ENCODE measurements around the gene PACRG. TPM values are rescaled to one million over a fixed set of nuclear protein-coding genes. Genes with fewer than 3 reads are reported as not detected.

The PACRG gene
- total and polyA plus RNA-seq, 4 donors: 0.47 to 3.8 (median 2.4) TPM

DNA sequence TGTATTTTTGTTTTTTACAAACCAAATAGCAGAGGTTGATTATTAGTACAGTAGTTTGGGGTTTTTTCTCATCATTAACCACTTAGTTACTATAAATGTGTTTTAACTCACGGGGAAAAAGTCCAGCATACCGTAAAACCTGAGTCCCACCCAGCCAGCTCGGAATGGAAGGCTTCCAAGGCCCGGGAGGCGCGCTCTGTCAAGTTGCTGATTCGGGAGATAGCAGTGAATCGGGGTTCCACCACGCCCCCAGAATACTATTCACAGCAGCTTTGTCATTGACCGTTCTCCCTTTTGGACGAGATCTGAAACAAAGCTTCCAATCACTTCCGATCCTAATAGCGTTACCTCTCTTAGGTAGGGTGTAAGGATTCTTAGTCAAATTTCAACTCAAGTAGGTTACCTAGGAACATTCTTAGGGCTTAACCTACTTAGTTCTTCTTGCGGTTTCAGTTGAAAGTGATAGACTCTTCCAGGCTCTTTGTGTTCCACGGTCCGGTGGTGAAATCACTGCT lies 453.9 kb downstream of the PACRG start:
- no peaks in the 10 kb centered on the region for H3K9me3 ChIP-seq (ENCODE audit: control insufficient read depth in 4 of 4, low read length in 3 of 4)
- H3K4me1 ChIP-seq (ENCODE audit: control insufficient read depth in 4 of 4, insufficient read depth in 4 of 4, low read length in 3 of 4): peaks cover 0 to 20% (median 7%) of the 10 kb centered on the region in 4 donors
- H3K36me3 ChIP-seq (ENCODE audit: control insufficient read depth in 4 of 4, insufficient read depth in 3 of 4, low read depth in 1 of 4, low read length in 3 of 4): no peaks in the 10 kb centered on the region
- peak overlapping the region in 1 of 2 donors; percentile 30 for H3K9ac ChIP-seq (ENCODE audit: low read depth in 1 of 2, low read length in 2 of 2)
- 60% methylated on average over 16 of the region's 16 CpGs for WGBS
- no peak for DNase-seq (ENCODE audit: low spot score)
- no peak overlapping the region for H3K27ac ChIP-seq (ENCODE audit: low read depth in 1 of 2, low read length in 2 of 2)
- peak overlapping the region in 2 of 3 donors; percentile 28 to 41 for H3K4me3 ChIP-seq (ENCODE audit: low read depth in 1 of 3, low read length in 3 of 3)
- no peaks in the 10 kb centered on the region for H3K27me3 ChIP-seq (ENCODE audit: control insufficient read depth in 4 of 4, insufficient read depth in 4 of 4, low read length in 3 of 4)
- TF ChIP-seq YY1 (IDR thresholded peaks at IDR 0.05) (no peak), GABPA (IDR thresholded peaks at IDR 0.05 in 1 of 2, conservative IDR thresholded peaks at IDR 0.05 in 1 of 2) (no peak), RXRA (IDR thresholded peaks at IDR 0.05) (no peak), EGR1 (IDR thresholded peaks at IDR 0.05; ENCODE audit: low read depth in 2 of 2) (no peak), HNF4G (IDR thresholded peaks at IDR 0.05) (no peak), NR2F2 (IDR thresholded peaks at IDR 0.05) (no peak), HNF4A (conservative IDR thresholded peaks at IDR 0.05) (no peak), FOXA1 (IDR thresholded peaks at IDR 0.05) (no peak), MAX (IDR thresholded peaks at IDR 0.05) (no peak), JUND (IDR thresholded peaks at IDR 0.05) (no peak), RAD21 (IDR thresholded peaks at IDR 0.05) (no peak), ZBTB33 (IDR thresholded peaks at IDR 0.05) (no peak), TAF1 (conservative IDR thresholded peaks at IDR 0.05) (no peak), SP1 (IDR thresholded peaks at IDR 0.05) (no peak), CTCF (IDR thresholded peaks at IDR 0.05; ENCODE audit: low read depth, low read length, missing input control) (no peak), FOXA2 (IDR thresholded peaks at IDR 0.05) (no peak)
- TF ChIP-seq, protein P1, sequence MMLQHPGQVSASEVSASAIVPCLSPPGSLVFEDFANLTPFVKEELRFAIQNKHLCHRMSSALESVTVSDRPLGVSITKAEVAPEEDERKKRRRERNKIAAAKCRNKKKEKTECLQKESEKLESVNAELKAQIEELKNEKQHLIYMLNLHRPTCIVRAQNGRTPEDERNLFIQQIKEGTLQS (IDR thresholded peaks at IDR 0.05): no peak
- TF ChIP-seq, protein P2, sequence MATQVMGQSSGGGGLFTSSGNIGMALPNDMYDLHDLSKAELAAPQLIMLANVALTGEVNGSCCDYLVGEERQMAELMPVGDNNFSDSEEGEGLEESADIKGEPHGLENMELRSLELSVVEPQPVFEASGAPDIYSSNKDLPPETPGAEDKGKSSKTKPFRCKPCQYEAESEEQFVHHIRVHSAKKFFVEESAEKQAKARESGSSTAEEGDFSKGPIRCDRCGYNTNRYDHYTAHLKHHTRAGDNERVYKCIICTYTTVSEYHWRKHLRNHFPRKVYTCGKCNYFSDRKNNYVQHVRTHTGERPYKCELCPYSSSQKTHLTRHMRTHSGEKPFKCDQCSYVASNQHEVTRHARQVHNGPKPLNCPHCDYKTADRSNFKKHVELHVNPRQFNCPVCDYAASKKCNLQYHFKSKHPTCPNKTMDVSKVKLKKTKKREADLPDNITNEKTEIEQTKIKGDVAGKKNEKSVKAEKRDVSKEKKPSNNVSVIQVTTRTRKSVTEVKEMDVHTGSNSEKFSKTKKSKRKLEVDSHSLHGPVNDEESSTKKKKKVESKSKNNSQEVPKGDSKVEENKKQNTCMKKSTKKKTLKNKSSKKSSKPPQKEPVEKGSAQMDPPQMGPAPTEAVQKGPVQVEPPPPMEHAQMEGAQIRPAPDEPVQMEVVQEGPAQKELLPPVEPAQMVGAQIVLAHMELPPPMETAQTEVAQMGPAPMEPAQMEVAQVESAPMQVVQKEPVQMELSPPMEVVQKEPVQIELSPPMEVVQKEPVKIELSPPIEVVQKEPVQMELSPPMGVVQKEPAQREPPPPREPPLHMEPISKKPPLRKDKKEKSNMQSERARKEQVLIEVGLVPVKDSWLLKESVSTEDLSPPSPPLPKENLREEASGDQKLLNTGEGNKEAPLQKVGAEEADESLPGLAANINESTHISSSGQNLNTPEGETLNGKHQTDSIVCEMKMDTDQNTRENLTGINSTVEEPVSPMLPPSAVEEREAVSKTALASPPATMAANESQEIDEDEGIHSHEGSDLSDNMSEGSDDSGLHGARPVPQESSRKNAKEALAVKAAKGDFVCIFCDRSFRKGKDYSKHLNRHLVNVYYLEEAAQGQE (IDR thresholded peaks at IDR 0.05): no peak
